ENCODE data around the gene RBM26. TPM values are rescaled to one million over a fixed set of nuclear protein-coding genes. Genes with fewer than 3 reads are reported as not detected.

The RBM26 gene
- total and polyA plus RNA-seq, 4 donors = 6.4 to 18.4 (median 12.3) TPM

GRCh38 chr13:79290595-79291244, 115.3 kb downstream of the RBM26 start:
- Histone ChIP-seq H3K4me3 (ENCODE audit: low read depth in 1 of 3, low read length in 3 of 3) (no peak overlapping the region), H3K36me3 (ENCODE audit: control insufficient read depth in 4 of 4, insufficient read depth in 3 of 4, low read depth in 1 of 4, low read length in 3 of 4) (no peaks in the 10 kb centered on the region), H3K4me1 (ENCODE audit: control insufficient read depth in 4 of 4, insufficient read depth in 4 of 4, low read length in 3 of 4) (no peaks in the 10 kb centered on the region), H3K27ac (ENCODE audit: low read depth in 1 of 2, low read length in 2 of 2) (no peak overlapping the region), H3K9ac (ENCODE audit: low read depth in 1 of 2, low read length in 2 of 2) (no peak overlapping the region), H3K27me3 (ENCODE audit: control insufficient read depth in 4 of 4, insufficient read depth in 4 of 4, low read length in 3 of 4) (no peaks in the 10 kb centered on the region), H3K9me3 (ENCODE audit: control insufficient read depth in 4 of 4, low read length in 3 of 4) (no peaks in the 10 kb centered on the region)
- no peak for DNase-seq (ENCODE audit: low spot score)
- TF ChIP-seq REST (IDR thresholded peaks at IDR 0.05) = no peak
- TF ChIP-seq MAX (IDR thresholded peaks at IDR 0.05) = no peak
- no peak for TF ChIP-seq RXRA (IDR thresholded peaks at IDR 0.05)
- TF ChIP-seq CTCF (IDR thresholded peaks at IDR 0.05; ENCODE audit: low read depth, low read length, missing input control) = no peak
- 78% methylated on average over 9 of the region's 9 CpGs for WGBS

DNA sequence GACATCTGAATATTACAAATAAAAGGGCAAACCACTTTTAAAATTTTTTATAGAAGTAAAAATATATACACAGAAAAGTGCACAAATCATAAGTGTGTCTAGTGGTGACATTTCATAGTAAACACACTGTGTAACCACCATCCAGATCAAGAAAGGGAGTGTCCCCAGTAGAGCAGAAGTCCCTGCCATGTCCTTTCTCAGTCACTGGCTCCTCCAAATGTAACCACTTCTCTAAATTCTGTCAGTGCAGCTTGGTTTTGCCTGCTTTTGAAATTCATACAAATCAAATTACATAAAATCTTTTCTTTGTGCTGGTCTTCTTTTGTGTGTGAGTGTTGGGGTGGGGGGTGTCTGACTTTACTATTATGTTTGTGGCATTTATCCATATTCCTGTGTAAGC, 116.5 kb downstream of the RBM26 start:
- H3K9ac ChIP-seq (ENCODE audit: low read depth in 1 of 2, low read length in 2 of 2) = no peak overlapping the region
- H3K9me3 ChIP-seq (ENCODE audit: control insufficient read depth in 4 of 4, low read length in 3 of 4) = peaks cover 0 to under 1% (median 0%) of the 10 kb centered on the region in 4 donors
- H3K4me3 ChIP-seq (ENCODE audit: low read depth in 1 of 3, low read length in 3 of 3) = no peak overlapping the region
- no peak overlapping the region for H3K27ac ChIP-seq (ENCODE audit: low read depth in 1 of 2, low read length in 2 of 2)
- no peaks in the 10 kb centered on the region for H3K4me1 ChIP-seq (ENCODE audit: control insufficient read depth in 4 of 4, insufficient read depth in 4 of 4, low read length in 3 of 4)
- H3K27me3 ChIP-seq (ENCODE audit: control insufficient read depth in 4 of 4, insufficient read depth in 4 of 4, low read length in 3 of 4) = no peaks in the 10 kb centered on the region
- H3K36me3 ChIP-seq (ENCODE audit: control insufficient read depth in 4 of 4, insufficient read depth in 3 of 4, low read depth in 1 of 4, low read length in 3 of 4) = no peaks in the 10 kb centered on the region
- TF ChIP-seq HNF4A (conservative IDR thresholded peaks at IDR 0.05) = no peak
- no peak for TF ChIP-seq FOXA1 (IDR thresholded peaks at IDR 0.05)
- TF ChIP-seq SP1 (IDR thresholded peaks at IDR 0.05) = no peak
- TF ChIP-seq REST (IDR thresholded peaks at IDR 0.05) = no peak
- TF ChIP-seq EGR1 (IDR thresholded peaks at IDR 0.05; ENCODE audit: low read depth in 2 of 2) = no peak
- no peak for TF ChIP-seq JUND (IDR thresholded peaks at IDR 0.05)
- no peak for TF ChIP-seq NR2F2 (IDR thresholded peaks at IDR 0.05)
- no peak for TF ChIP-seq FOXA2 (IDR thresholded peaks at IDR 0.05)
- TF ChIP-seq TAF1 (conservative IDR thresholded peaks at IDR 0.05) = no peak
- TF ChIP-seq, protein P1, sequence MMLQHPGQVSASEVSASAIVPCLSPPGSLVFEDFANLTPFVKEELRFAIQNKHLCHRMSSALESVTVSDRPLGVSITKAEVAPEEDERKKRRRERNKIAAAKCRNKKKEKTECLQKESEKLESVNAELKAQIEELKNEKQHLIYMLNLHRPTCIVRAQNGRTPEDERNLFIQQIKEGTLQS (IDR thresholded peaks at IDR 0.05) = no peak
- TF ChIP-seq MAX (IDR thresholded peaks at IDR 0.05) = no peak
- TF ChIP-seq GABPA (IDR thresholded peaks at IDR 0.05 in 1 of 2, conservative IDR thresholded peaks at IDR 0.05 in 1 of 2) = no peak
- no peak for TF ChIP-seq YY1 (IDR thresholded peaks at IDR 0.05)
- no peak for TF ChIP-seq ZBTB33 (IDR thresholded peaks at IDR 0.05)
- DNase-seq (ENCODE audit: low spot score) = no peak
